ENCODE data around the gene RPS3. TPM values are rescaled to one million over a fixed set of nuclear protein-coding genes. Genes with fewer than 3 reads are reported as not detected.

RPS3 gene
- total and polyA plus RNA-seq, 9 of the 15 experiments (the other 6 are each of a cell fraction or from before 2014, with no cell fraction given), result 2,700 to 5,771 (median 3,679) TPM

DNA sequence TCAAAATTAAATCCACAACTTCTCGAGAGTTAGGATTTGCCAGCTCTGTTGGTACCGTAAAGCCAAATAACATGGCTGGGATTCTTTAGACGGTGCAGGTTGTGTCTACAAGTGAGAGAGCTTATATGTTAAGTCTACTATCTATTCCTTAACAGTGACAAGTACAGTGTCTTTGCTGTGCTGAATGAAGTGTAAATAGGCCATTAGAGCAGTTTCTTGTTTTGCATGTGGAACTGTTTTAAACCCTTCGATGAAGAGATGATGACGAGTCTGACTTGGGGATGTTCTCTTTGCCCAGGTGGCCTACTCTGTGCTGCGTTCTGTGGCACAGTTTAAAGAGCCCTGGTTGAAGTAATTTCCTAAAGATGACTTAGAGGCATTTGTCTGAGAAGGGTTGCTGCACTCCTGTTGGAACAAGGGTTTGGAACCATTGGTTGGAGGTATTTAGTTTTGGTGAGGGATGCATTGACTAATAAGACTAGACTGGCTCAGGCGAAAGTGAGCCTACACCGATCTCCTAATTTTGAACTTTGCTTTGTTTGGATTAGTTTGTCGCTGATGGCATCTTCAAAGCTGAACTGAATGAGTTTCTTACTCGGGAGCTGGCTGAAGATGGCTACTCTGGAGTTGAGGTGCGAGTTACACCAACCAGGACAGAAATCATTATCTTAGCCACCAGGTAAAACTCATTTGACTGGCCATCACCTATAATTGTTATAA is 988 bp downstream of the RPS3 start:
- FAIRE-seq (no peak), ATAC-seq (peak; percentile 45), DNase-seq (ENCODE audit: extremely low read depth in 1 of 4, low spot score in 3 of 4) (peak in 1 of 4 experiments; percentile 44)
- Histone ChIP-seq H3K79me2 (ENCODE audit: control insufficient read depth, insufficient read depth, low read length) (peaks cover 63% of the 10 kb centered on the region), H3K27me3 (ENCODE audit: control insufficient read depth in 2 of 2, insufficient read depth in 2 of 2, low read length in 2 of 2) (no peaks in the 10 kb centered on the region), H2AFZ (ENCODE audit: low read depth, low read length) (no peak overlapping the region), H3K4me3 (peak overlapping the region; percentile 91), H4K20me1 (replicated peaks; ENCODE audit: control insufficient read depth, insufficient read depth, low read length) (peaks cover 56% of the 10 kb centered on the region), H3K4me1 (replicated peaks in 1 of 2; ENCODE audit: control insufficient read depth in 2 of 2, insufficient read depth in 2 of 2, low read length in 2 of 2) (peaks cover 14 to 31% of the 10 kb centered on the region in 2 experiments; a peak in 3 of 5 replicates), H3K9me1 (ENCODE audit: control insufficient read depth, insufficient read depth, low read length) (peaks cover 17% of the 10 kb centered on the region), H3K27ac (ENCODE audit: extremely low read depth, low read depth, low read length) (peak overlapping the region; percentile 96), H3K9me3 (replicated peaks; ENCODE audit: control insufficient read depth, insufficient read depth, low read depth, low read length) (no peaks in the 10 kb centered on the region), H3K4me2 (ENCODE audit: insufficient read depth, low read length) (peak overlapping the region; percentile 98), H3K9ac (ENCODE audit: insufficient read depth in 1 of 2, low read depth in 2 of 2, low read length in 2 of 2) (peak overlapping the region; percentile 96 to 100), H3K36me3 (ENCODE audit: control insufficient read depth, insufficient read depth, low read length) (peaks cover 58% of the 10 kb centered on the region)
- ChIA-PET CTCF (ENCODE audit: low intra/inter-chr PET ratio) (no interaction called here), POLR2A (interaction anchor here (0.6 to 3.8 kb wide), 43 partner anchors 9 to 278 kb away, joined by 3 to 52 read pairs (median 5); partner anchors contain the start of genes ARRB1 and KLHL35)
- WGBS (ENCODE audit: insufficient coverage, low coverage, missing lambda C conversion rate), result under 1% methylated on average over 11 of the region's 11 CpGs
- no TSS peak for BruUV-seq (replicated peaks)
- intact Hi-C loops (cut with micrococcal nuclease), result no loop called here
- in situ Hi-C loops (cut with MboI), result no loop called here
- TF ChIP-seq NFATC3 (IDR thresholded peaks at IDR 0.05) (no peak), ELF2 (CRISPR knock-in tag; IDR thresholded peaks at IDR 0.05) (no peak), RBM34 (IDR thresholded peaks at IDR 0.05; ENCODE audit: borderline replicate concordance, insufficient read depth, low read length) (no peak), TAF1 (IDR thresholded peaks at IDR 0.05; ENCODE audit: control insufficient read depth, extremely low read depth, insufficient read depth, low read length, severe bottlenecking) (peak; percentile 16), RBFOX2 (IDR thresholded peaks at IDR 0.05; ENCODE audit: low read depth, low read length) (peak; percentile 65; the same call in 1 of the 2 replicates), BACH1 (tag; IDR thresholded peaks at IDR 0.05) (0 out of 2 replicates have a peak, but pooled peaks have one; percentile 40), YY1 (IDR thresholded peaks at IDR 0.05; ENCODE audit: borderline replicate concordance in 1 of 3, control insufficient read depth in 1 of 3, extremely low read depth in 1 of 3, insufficient read depth in 3 of 3, insufficient read length in 1 of 3, insufficient replicate concordance in 2 of 3, low read depth in 1 of 3, low read length in 2 of 3) (peak in 1 of 3 experiments; percentile 58), GATAD2B (IDR thresholded peaks at IDR 0.05; ENCODE audit: borderline replicate concordance) (no peak), KAT7 (CRISPR knock-in tag; IDR thresholded peaks at IDR 0.05; ENCODE audit: borderline replicate concordance) (0 out of 2 replicates have a peak, but pooled peaks have one; percentile 1)
- TF ChIP-seq, protein P1, sequence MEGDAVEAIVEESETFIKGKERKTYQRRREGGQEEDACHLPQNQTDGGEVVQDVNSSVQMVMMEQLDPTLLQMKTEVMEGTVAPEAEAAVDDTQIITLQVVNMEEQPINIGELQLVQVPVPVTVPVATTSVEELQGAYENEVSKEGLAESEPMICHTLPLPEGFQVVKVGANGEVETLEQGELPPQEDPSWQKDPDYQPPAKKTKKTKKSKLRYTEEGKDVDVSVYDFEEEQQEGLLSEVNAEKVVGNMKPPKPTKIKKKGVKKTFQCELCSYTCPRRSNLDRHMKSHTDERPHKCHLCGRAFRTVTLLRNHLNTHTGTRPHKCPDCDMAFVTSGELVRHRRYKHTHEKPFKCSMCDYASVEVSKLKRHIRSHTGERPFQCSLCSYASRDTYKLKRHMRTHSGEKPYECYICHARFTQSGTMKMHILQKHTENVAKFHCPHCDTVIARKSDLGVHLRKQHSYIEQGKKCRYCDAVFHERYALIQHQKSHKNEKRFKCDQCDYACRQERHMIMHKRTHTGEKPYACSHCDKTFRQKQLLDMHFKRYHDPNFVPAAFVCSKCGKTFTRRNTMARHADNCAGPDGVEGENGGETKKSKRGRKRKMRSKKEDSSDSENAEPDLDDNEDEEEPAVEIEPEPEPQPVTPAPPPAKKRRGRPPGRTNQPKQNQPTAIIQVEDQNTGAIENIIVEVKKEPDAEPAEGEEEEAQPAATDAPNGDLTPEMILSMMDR (IDR thresholded peaks at IDR 0.05 in 2 of 3, conservative IDR thresholded peaks at IDR 0.05 in 1 of 3; ENCODE audit: insufficient read depth in 2 of 3, low read depth in 1 of 3, low read length in 3 of 3), result no peak
- TF ChIP-seq, protein P2, sequence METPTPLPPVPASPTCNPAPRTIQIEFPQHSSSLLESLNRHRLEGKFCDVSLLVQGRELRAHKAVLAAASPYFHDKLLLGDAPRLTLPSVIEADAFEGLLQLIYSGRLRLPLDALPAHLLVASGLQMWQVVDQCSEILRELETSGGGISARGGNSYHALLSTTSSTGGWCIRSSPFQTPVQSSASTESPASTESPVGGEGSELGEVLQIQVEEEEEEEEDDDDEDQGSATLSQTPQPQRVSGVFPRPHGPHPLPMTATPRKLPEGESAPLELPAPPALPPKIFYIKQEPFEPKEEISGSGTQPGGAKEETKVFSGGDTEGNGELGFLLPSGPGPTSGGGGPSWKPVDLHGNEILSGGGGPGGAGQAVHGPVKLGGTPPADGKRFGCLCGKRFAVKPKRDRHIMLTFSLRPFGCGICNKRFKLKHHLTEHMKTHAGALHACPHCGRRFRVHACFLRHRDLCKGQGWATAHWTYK (CRISPR knock-in tag; IDR thresholded peaks at IDR 0.05), result no peak
- TF ChIP-seq, protein P3, sequence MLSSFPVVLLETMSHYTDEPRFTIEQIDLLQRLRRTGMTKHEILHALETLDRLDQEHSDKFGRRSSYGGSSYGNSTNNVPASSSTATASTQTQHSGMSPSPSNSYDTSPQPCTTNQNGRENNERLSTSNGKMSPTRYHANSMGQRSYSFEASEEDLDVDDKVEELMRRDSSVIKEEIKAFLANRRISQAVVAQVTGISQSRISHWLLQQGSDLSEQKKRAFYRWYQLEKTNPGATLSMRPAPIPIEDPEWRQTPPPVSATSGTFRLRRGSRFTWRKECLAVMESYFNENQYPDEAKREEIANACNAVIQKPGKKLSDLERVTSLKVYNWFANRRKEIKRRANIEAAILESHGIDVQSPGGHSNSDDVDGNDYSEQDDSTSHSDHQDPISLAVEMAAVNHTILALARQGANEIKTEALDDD (IDR thresholded peaks at IDR 0.05), result 0 out of 2 replicates have a peak, but pooled peaks have one; percentile 40

Data from K562 (cell line).